H1 (cell line): Measurements from ENCODE around the gene EMID1. TPM values are rescaled to one million over a fixed set of nuclear protein-coding genes. Genes with fewer than 3 reads are reported as not detected.

Source experiments
- CTCF ChIA-PET: fragments of 300-600 bp; sonication (Branson Sonifier 250); formaldehyde crosslinking; loops from one replicate; lab custom pipeline; 2021; ENCODE audit not compliant: partially characterized antibody; lab: Charles Lee
- POLR2A ChIA-PET: fragments of 300-600 bp; sonication (Branson Sonifier 250); formaldehyde crosslinking; loops from one replicate; lab custom pipeline; 2021; ENCODE audit warnings: inconsistent platforms; ENCODE audit not compliant: partially characterized antibody; lab: Charles Lee
- DNase-seq, 2 experiments: peaks; one replicate each; pipeline versions ENCODE4 v3.0.0 to v3.0.0-alpha.2; 2010 to 2022; ENCODE audit warnings: low spot score in 2 of 2, low read depth in 1 of 2, mixed read lengths in 1 of 2
- FAIRE-seq: peaks from 2 replicates; lab custom pipeline; 2011; peaks lifted over from hg19 to GRCh38; lab: Jason Lieb, UNC
- H2AFZ ChIP-seq: 2 replicates; pipeline ENCODE4 v1.8.1; 2012; ENCODE audit warnings: low read length, inconsistent platforms
- H2AK5ac ChIP-seq: 2 replicates; pipeline ENCODE4 v1.6.1; 2013; ENCODE audit warnings: low read depth, low read length
- H2BK120ac ChIP-seq: replicated peaks from 2 replicates; pipeline ENCODE3; 2013; ENCODE audit warnings: low read depth, low read length, inconsistent platforms
- H2BK12ac ChIP-seq: 2 replicates; pipeline ENCODE4 v1.6.1; 2013; ENCODE audit warnings: low read depth, low read length
- H2BK15ac ChIP-seq: 2 replicates; pipeline ENCODE4 v1.6.1; 2013; ENCODE audit warnings: low read length
- H2BK20ac ChIP-seq: 2 replicates; pipeline ENCODE4 v1.6.1; 2013; ENCODE audit warnings: low read length
- H2BK5ac ChIP-seq: 2 replicates; pipeline ENCODE4 v1.6.1; 2013; ENCODE audit warnings: low read depth, low read length
- H3K14ac ChIP-seq: 2 replicates; pipeline ENCODE4 v1.6.1; 2013; ENCODE audit warnings: inconsistent platforms; ENCODE audit not compliant: insufficient read length
- H3K18ac ChIP-seq: 2 replicates; pipeline ENCODE4 v1.6.1; 2013; ENCODE audit warnings: low read length; ENCODE audit errors: extremely low read depth
- H3K23ac ChIP-seq: 2 replicates; pipeline ENCODE4 v1.6.1; 2013; ENCODE audit warnings: inconsistent platforms; ENCODE audit not compliant: insufficient read length
- H3K23me2 ChIP-seq: 2 replicates; pipeline ENCODE4 v1.6.1; 2013; ENCODE audit warnings: low read depth, low read length
- H3K27ac ChIP-seq: 2 replicates; pipeline ENCODE4 v1.6.1; 2011; ENCODE audit warnings: low read depth, low read length, inconsistent platforms
- H3K27me3 ChIP-seq, 4 experiments: replicated peaks in 1 of 4; 1 replicate in 1 of 4; 2 replicates in 3 of 4; pipeline versions ENCODE4 v1.6.1 to v1.8.1; 2011 to 2013; ENCODE audit warnings: low read length in 3 of 4, mild to moderate bottlenecking in 3 of 4, inconsistent platforms in 2 of 4, mixed read lengths in 2 of 4, moderate library complexity in 1 of 4; ENCODE audit not compliant: control insufficient read depth in 3 of 4, insufficient read depth in 3 of 4; ENCODE audit errors: extremely low read depth in 1 of 4
- H3K36me3 ChIP-seq, 4 experiments: 2 replicates each; pipeline versions ENCODE4 v1.6.1 to v1.8.1; 2011 to 2013; ENCODE audit warnings: mild to moderate bottlenecking in 4 of 4, low read length in 3 of 4, moderate library complexity in 2 of 4, control low read depth in 1 of 4, inconsistent platforms in 1 of 4; ENCODE audit not compliant: insufficient read depth in 4 of 4, control insufficient read depth in 2 of 4
- H3K4ac ChIP-seq: replicated peaks from 2 replicates; pipeline ENCODE3; 2013; ENCODE audit warnings: low read length, low read depth, mixed read lengths, inconsistent platforms; ENCODE audit not compliant: insufficient read length
- H3K4me1 ChIP-seq, 4 experiments: replicated peaks in 1 of 4; 1 replicate in 1 of 4; 2 replicates in 3 of 4; pipeline versions ENCODE4 v1.6.1 to v1.8.1; 2011 to 2013; ENCODE audit warnings: low read length in 3 of 4, inconsistent platforms in 2 of 4, mixed read lengths in 1 of 4; ENCODE audit not compliant: insufficient read depth in 4 of 4, control insufficient read depth in 3 of 4
- H3K4me2 ChIP-seq, 2 experiments: 2 replicates each; pipeline versions ENCODE4 v1.6.1 to v1.8.1; 2011 to 2013; ENCODE audit warnings: low read depth in 2 of 2, low read length in 2 of 2, control low read depth in 1 of 2, inconsistent platforms in 1 of 2, mild to moderate bottlenecking in 1 of 2; ENCODE audit not compliant: insufficient read depth in 1 of 2
- H3K4me3 ChIP-seq, 4 experiments: fragments of 200-600, 300-600 bp in 1 of 4; sonication (generic), shearing (Covaris generic), sonication (Bioruptor Twin) in 1 of 4; 2 replicates each; pipeline versions ENCODE4 v1.5.1 to v1.8.1; 2011 to 2016; ENCODE audit warnings: low read length in 4 of 4, low read depth in 3 of 4, control low read depth in 2 of 4, inconsistent platforms in 2 of 4, mild to moderate bottlenecking in 2 of 4, mixed read lengths in 1 of 4, moderate library complexity in 1 of 4; ENCODE audit not compliant: insufficient read depth in 2 of 4; ENCODE audit errors: extremely low read depth in 1 of 4
- H3K56ac ChIP-seq: replicated peaks from 2 replicates; pipeline ENCODE3; 2013; ENCODE audit warnings: low read depth, mild to moderate bottlenecking, mixed read lengths, low read length, inconsistent platforms; ENCODE audit not compliant: insufficient read length
- H3K79me1 ChIP-seq: 2 replicates; pipeline ENCODE4 v1.6.1; 2013; ENCODE audit warnings: low read depth, low read length, control low read depth
- H3K79me2 ChIP-seq, 2 experiments: 2 replicates each; pipeline versions ENCODE4 v1.6.1 to v1.8.1; 2012 to 2013; ENCODE audit warnings: low read length in 2 of 2, mild to moderate bottlenecking in 2 of 2, inconsistent platforms in 1 of 2; ENCODE audit not compliant: insufficient read depth in 2 of 2, control insufficient read depth in 1 of 2
- H3K9ac ChIP-seq, 4 experiments: replicated peaks in 1 of 4; 1 replicate in 1 of 4; 2 replicates in 3 of 4; pipeline versions ENCODE4 v1.6.1 to v1.8.1; 2011 to 2013; ENCODE audit warnings: low read depth in 3 of 4, low read length in 3 of 4, control low read depth in 2 of 4, mild to moderate bottlenecking in 2 of 4, moderate library complexity in 2 of 4, inconsistent platforms in 1 of 4; ENCODE audit errors: extremely low read depth in 1 of 4
- H3K9me3 ChIP-seq, 2 experiments: 2 replicates each; pipeline versions ENCODE4 v1.6.1 to v1.8.1; 2012 to 2013; ENCODE audit warnings: mild to moderate bottlenecking in 2 of 2, moderate library complexity in 2 of 2, control low read depth in 1 of 2, inconsistent platforms in 1 of 2, low read depth in 1 of 2, low read length in 1 of 2, mixed read lengths in 1 of 2; ENCODE audit not compliant: insufficient read depth in 2 of 2
- H4K20me1 ChIP-seq, 2 experiments: replicated peaks in 1 of 2; 2 replicates each; pipeline versions ENCODE3 to v1.8.1; 2011 to 2013; ENCODE audit warnings: inconsistent platforms in 2 of 2, low read length in 2 of 2, mild to moderate bottlenecking in 1 of 2; ENCODE audit not compliant: insufficient read depth in 2 of 2, control insufficient read depth in 1 of 2
- H4K5ac ChIP-seq: 2 replicates; pipeline ENCODE4 v1.6.1; 2013; ENCODE audit warnings: low read length, low read depth, mixed read lengths, inconsistent platforms; ENCODE audit not compliant: insufficient read length
- H4K8ac ChIP-seq: 2 replicates; pipeline ENCODE4 v1.8.0; 2013; ENCODE audit warnings: mild to moderate bottlenecking, moderate library complexity, low read length, inconsistent platforms; ENCODE audit not compliant: insufficient read depth; ENCODE audit errors: extremely low read depth
- H4K91ac ChIP-seq: replicated peaks from 2 replicates; pipeline ENCODE3; 2013; ENCODE audit warnings: low read length, mixed read lengths, inconsistent platforms; ENCODE audit not compliant: insufficient read length
- ASH2L ChIP-seq: fragments of 200-600, 300-600 bp; sonication (generic); IDR thresholded peaks from one replicate; pipeline ENCODE4 v1.7.1; 2017; ENCODE audit warnings: low read length
- ATF3 ChIP-seq: IDR thresholded peaks from 2 replicates; pipeline ENCODE4 v1.6.1; 2011; ENCODE audit warnings: low read depth, mild to moderate bottlenecking, low read length; ENCODE audit not compliant: insufficient read depth
- CHD1 ChIP-seq: IDR thresholded peaks from 2 replicates; pipeline ENCODE4 v1.6.1; 2012; ENCODE audit warnings: low read depth, low read length, improper control_type of control experiment
- CREB1 ChIP-seq: IDR thresholded peaks from 2 replicates; pipeline ENCODE4 v1.6.1; 2012; ENCODE audit warnings: inconsistent platforms
- CTBP2 ChIP-seq: IDR thresholded peaks from 2 replicates; pipeline ENCODE4 v1.7.0; 2011; ENCODE audit warnings: borderline replicate concordance, mild to moderate bottlenecking, moderate library complexity, mixed read lengths, low read length; ENCODE audit not compliant: insufficient read depth, insufficient read length
- KDM4A ChIP-seq: IDR thresholded peaks from one replicate; pipeline ENCODE4 v1.7.1; 2012; ENCODE audit warnings: low read depth, mild to moderate bottlenecking, moderate library complexity, low read length, inconsistent platforms; ENCODE audit not compliant: severe bottlenecking
- POLR2A ChIP-seq, 2 experiments: IDR thresholded peaks; 1 replicate in 1 of 2; 2 replicates in 1 of 2; pipeline ENCODE4 v1.6.1; 2011; ENCODE audit warnings: low read depth in 2 of 2, low read length in 2 of 2, mild to moderate bottlenecking in 2 of 2; ENCODE audit errors: control extremely low read depth in 1 of 2
- SAP30 ChIP-seq: fragments of 300-600 bp; sonication (generic); IDR thresholded peaks from 2 replicates; pipeline ENCODE4 v1.7.1; 2012; ENCODE audit warnings: low read length, moderate library complexity, mild to moderate bottlenecking, inconsistent platforms; ENCODE audit not compliant: insufficient read depth, insufficient replicate concordance
- SRF ChIP-seq: IDR thresholded peaks from 2 replicates; pipeline ENCODE4 v1.6.1; 2011; ENCODE audit warnings: mild to moderate bottlenecking, low read depth, low read length, moderate library complexity
- USF2 ChIP-seq: IDR thresholded peaks from 2 replicates; pipeline ENCODE4 v1.6.1; 2011; ENCODE audit warnings: low read length, improper control_type of control experiment
- WGBS, 2 experiments: shearing (Covaris generic) in 1 of 2; methylation state at CpG; one replicate each; pipeline versions ENCODE4 v1.1.6 to v1.1.7; 2013 to 2015; ENCODE audit warnings: low lambda C conversion rate in 2 of 2, mixed read lengths in 2 of 2, inconsistent platforms in 1 of 2, low coverage in 1 of 2, missing lambda C conversion rate in 1 of 2; ENCODE audit not compliant: insufficient replicate concordance in 2 of 2, insufficient coverage in 1 of 2, insufficient read length in 1 of 2; ENCODE audit errors: extremely low coverage in 1 of 2, missing lambda C conversion rate in 1 of 2; 5-methylcytosine and 5-hydroxymethylcytosine counted together
- polyA plus RNA-seq, 7 experiments: library from polyadenylated mRNA; depleted of rRNA in 3 of 7; stranded (reverse) in 5 of 7; unstranded in 2 of 7; fragments of >200 nt in 5 of 7; fragments of 200-250 nt in 2 of 7; gene quantifications; 1 replicate in 5 of 7; 2 replicates in 1 of 7; 4 replicates in 1 of 7; pipeline versions ENCODE4 v1.2.1 to v1.2.3, GENCODE V29; 2011 to 2013; ENCODE audit warnings: missing spikeins in 2 of 7, mixed read lengths in 2 of 7
- total RNA-seq: library from RNA; stranded (reverse); fragmentation: NEBNext Ultra II Directional; extraction: Animal tissue kit (Norgen Biotek cat#: 25700); gene quantifications from 2 replicates; pipeline ENCODE4 v1.2.1, GENCODE V29; 2021

EMID1 gene
- total and polyA plus RNA-seq, 2 of the 8 experiments (the other 6 are each of a cell fraction or from before 2014, with no cell fraction given): 3.9 to 7.4 TPM

- peaks cover 32 to 40% of the 10 kb centered on the region in 2 experiments for H4K20me1 ChIP-seq
- H2BK20ac ChIP-seq: no peak overlapping the region
- H3K27ac ChIP-seq: no peak overlapping the region
- TF ChIP-seq CTBP2 (no peak), POLR2A (IDR thresholded peaks at IDR 0.05; ENCODE audit: control extremely low read depth in 1 of 2, low read depth in 2 of 2, low read length in 2 of 2) (no peak; a peak in 1 of 3 replicates), CHD1 (no peak), SRF (no peak), CREB1 (no peak), ASH2L (no peak), ATF3 (no peak), KDM4A (no peak), SAP30 (peak; percentile 14), USF2 (no peak)
Observed at GRCh38 chr22:29269731-29270474, 64.2 kb downstream of the EMID1 start.

More at GRCh38 chr22:29269731-29270474, 64.2 kb downstream of the EMID1 start:
- ChIA-PET POLR2A (interaction anchor here (0.9 to 21.4 kb wide), 7 partner anchors 12 to 187 kb away, joined by 3 to 436 read pairs (median 6); partner anchors contain the start of gene GAS2L1), CTCF (interaction anchor here (1.0 kb wide), 1 partner anchor 17 kb away, joined by 3 read pairs; no protein-coding TSS in a partner anchor)
- 51% methylated on average over 13 of the region's 13 CpGs; no CpG with 5 or more reads in 1 of the 2 experiments for WGBS, 2 experiments
- H2AFZ ChIP-seq: no peak overlapping the region
- no peaks in the 10 kb centered on the region for H3K27me3 ChIP-seq
- peak overlapping the region; percentile 80 to 96 (median 95) for H3K4me3 ChIP-seq
- H3K18ac ChIP-seq: 0 out of 2 replicates have a peak overlapping the region, but pooled peaks have one; percentile 56
- no peak overlapping the region for H3K14ac ChIP-seq
- no peak overlapping the region for H3K4ac ChIP-seq
- H4K91ac ChIP-seq: no peak overlapping the region
- peak overlapping the region; percentile 49 to 100 (median 100); a peak in 6 of 7 replicates for H3K9ac ChIP-seq
- peak overlapping the region; percentile 100; the same call in 1 of the 2 replicates for H2BK5ac ChIP-seq
- FAIRE-seq (no peak), DNase-seq (no peak)
- peak overlapping the region; percentile 73 to 80 for H3K4me2 ChIP-seq
- H4K8ac ChIP-seq: no peak overlapping the region
- H3K9me3 ChIP-seq: no peaks in the 10 kb centered on the region
- H2BK15ac ChIP-seq: no peak overlapping the region
- H2BK12ac ChIP-seq: no peak overlapping the region
- no peak overlapping the region for H2AK5ac ChIP-seq
- peaks cover 6 to 19% (median 11%) of the 10 kb centered on the region in 4 experiments; a peak in 6 of 7 replicates for H3K4me1 ChIP-seq
- peak overlapping the region; percentile 3 for H3K56ac ChIP-seq
- peaks cover 24 to 70% (median 41%) of the 10 kb centered on the region in 4 experiments for H3K36me3 ChIP-seq
- H3K79me1 ChIP-seq: peaks cover 11% of the 10 kb centered on the region
- H4K5ac ChIP-seq: no peak overlapping the region
- H2BK120ac ChIP-seq: no peak overlapping the region
- H3K79me2 ChIP-seq: peaks cover 47 to 86% of the 10 kb centered on the region in 2 experiments
- no peak overlapping the region for H3K23ac ChIP-seq
- H3K23me2 ChIP-seq: peaks cover 18% of the 10 kb centered on the region
